Measurements from ENCODE around the gene RTP3.
"Not testable (repeated sequence)": the region's sequence is repeated elsewhere in the genome, so short reads cannot be mapped to it uniquely, and the experiment has no call there.

RTP3 gene

DNA sequence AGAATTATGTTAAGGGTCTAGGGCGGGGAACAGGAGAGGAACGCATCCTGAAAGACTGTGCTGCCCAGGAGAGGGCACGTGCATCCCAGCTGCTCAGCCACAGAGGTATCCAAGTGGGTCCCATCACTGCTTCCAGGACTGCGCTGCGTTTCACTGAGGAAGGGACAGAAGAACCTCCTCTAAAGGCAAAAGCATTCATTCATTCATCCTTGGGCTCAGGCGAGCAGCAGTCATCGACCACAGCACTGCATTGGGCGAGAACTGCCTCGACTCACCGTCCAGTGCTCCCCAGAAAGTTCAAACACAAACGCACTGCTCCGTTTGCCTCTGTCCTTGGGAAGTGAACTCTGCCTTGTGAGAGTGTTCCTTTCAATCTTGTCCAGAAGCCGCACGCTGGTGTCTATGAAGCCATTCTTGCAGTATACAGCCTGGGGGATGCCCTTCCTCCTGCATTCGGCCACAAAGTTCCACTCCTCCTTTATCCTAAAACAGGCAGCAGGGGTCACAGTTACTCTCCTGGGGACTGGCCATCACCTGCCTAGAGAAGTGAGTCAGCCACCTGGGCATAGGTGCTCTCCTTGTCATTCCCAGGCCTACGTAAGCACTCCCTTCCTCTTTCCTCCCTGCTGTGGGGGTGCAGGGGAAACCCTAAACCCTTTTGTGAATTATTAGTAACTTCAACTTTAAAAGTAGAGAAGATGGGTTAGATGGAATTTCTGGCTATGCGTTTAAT, 47.2 kb downstream of the RTP3 start:
- DNase-seq (ENCODE audit: low read depth in 1 of 2, low spot score in 1 of 2) = no peak

DNA sequence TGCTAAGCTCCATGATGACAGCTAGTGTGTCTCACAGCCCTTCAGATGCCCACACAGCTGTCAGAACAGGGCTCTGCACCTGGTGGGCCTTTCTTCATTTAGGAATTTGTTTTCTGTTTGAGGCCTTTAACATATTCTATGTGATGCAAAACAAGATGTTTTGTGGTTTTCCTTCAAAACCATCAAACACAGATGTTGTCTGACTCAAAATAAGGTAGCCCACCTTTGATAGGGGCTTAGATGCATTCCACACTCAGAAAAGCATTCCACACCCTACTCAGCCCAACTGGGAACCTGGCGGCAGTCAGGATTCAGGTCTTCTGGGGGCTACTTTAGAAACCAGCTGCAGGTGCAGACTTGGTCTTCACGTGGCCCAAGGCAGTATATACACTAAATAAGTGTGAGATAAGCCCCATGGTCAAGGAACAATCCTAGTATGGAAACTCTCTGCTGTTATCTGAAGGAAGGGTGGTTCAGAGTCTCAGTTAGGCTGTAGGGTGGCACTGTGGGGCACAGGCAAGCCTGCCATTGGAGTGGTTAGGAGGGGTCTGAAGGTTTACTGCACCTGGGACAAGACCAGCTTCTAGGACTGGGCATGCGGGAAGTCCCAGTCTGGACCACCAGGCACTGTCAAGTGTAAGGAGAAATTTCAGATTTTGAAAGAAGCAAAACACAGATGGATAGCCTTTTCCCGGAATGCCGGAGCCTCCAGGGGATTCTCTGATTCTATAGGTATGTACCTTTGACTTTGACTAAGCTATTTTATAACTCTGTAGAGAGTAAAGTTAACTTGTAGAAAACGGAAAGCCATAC, 48.2 kb downstream of the RTP3 start:
- DNase-seq (ENCODE audit: low read depth in 1 of 2, low spot score in 1 of 2) = no peak

DNA sequence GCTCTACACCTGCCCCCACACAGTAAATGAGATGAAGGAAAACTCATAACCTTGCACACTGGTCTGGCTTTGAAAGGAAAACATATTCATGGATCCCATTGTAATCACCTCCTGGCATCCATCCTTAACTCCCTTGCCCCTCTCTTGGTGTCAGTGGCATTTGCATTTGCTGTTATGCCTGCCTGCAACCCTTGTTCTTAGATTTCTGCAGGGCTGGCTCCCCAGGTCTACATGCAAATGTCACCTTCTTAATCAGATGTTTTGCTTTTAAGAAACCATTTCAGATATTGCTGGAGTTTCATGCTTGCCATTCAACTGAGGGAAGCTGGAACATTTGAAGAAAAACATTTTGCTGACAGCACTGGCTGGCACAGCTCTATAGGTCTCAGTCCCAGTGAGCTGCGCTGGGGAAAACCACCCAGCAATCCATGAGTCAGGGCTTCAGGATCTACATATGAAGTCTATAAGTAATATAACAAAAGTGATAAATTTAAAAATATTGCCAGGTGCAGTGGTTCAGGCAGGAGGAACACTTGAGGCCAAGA, 49.2 kb downstream of the RTP3 start:
- no peak for DNase-seq (ENCODE audit: low read depth in 1 of 2, low spot score in 1 of 2)

DNA sequence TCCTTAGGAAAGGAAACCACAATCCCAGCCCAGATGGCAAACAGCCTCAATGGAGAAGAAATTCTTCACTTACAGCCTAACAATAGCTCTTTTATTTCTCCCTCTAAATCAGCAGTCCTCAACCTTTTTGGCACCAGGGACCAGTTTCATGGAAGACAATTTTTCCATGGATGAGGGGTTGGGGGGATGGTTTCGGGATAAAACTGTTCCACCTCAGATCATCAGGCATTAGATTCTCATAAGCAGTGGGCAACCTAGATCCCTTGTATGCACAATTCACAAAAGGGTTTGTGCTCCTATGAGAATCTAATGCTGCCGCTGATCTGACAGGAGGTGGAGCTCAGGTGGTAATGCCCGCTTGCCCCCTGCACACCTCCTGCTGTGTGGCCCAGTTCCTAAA, 50.8 kb downstream of the RTP3 start:
- not testable (repeated sequence) for DNase-seq (ENCODE audit: low read depth in 1 of 2, low spot score in 1 of 2)

DNA sequence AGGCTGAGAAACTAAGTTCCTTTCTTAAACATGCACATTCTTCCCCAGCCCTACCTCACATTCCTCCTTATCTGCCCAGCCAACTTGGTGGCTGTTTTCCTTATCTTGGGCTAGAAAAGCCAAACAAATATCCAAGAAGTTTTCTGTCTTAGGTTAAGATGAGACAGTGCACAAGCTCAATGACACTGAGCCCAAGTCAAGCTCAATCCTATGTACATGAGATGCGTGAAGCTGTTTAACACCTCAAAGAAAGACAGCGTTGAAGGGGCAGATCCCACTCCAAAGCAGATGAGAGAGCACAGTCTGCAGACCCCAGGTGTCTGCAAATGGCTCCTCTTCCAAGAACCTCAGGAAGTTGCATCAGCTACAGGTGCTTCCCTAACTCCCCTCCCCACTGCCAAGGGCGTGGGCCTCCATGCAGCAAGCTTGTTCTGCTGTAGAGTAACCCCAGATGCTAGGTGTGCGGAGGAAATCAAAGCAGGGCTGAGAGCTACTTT, 51.7 kb downstream of the RTP3 start:
- no peak for DNase-seq (ENCODE audit: low read depth in 1 of 2, low spot score in 1 of 2)

DNA sequence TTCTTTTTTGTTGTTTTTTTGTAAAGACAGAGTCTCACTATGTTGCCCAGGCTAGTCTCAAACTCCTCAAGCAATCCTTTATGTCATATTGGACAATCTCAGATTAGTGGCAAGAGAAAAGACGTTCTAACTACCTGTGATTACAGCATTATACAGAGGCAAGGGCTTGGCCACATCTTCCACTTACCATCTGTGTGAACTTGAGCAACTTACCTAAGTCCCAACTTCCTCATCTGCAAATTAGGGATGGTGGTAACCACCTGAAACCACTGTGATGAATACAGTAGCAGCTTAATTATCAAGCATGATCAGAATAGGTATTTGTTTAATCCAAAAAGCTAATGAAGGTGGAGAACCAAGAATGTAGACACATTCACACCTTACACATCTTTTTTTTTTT, 52.2 kb downstream of the RTP3 start:
- no peak for DNase-seq (ENCODE audit: low read depth in 1 of 2, low spot score in 1 of 2)

Measured in activated T-helper 1 cell treated with anti-CD3 and anti-CD28 coated beads, Interleukin-2, amount 50 U/mL, for 16 hours (primary cell).